Mucosa of rectum (tissue), 2 donors: ENCODE data around the gene TMEM9.

Source experiments
- H3K27ac ChIP-seq, 2 donors: one replicate each; pipeline ENCODE4 v1.7.0; 2013; ENCODE audit warnings: inconsistent platforms in 2 of 2, low read depth in 2 of 2, low read length in 2 of 2
- H3K27me3 ChIP-seq, 2 donors: one replicate each; pipeline ENCODE4 v1.7.0; 2013; ENCODE audit warnings: low read length in 2 of 2; ENCODE audit not compliant: control insufficient read depth in 2 of 2, insufficient read depth in 2 of 2
- H3K36me3 ChIP-seq, 2 donors: one replicate each; pipeline ENCODE4 v1.7.0; 2013; ENCODE audit warnings: low read length in 2 of 2; ENCODE audit not compliant: control insufficient read depth in 2 of 2, insufficient read depth in 2 of 2
- H3K4me1 ChIP-seq, 2 donors: one replicate each; pipeline ENCODE4 v1.7.0; 2013; ENCODE audit warnings: low read length in 2 of 2, mild to moderate bottlenecking in 1 of 2; ENCODE audit not compliant: control insufficient read depth in 2 of 2, insufficient read depth in 2 of 2
- H3K4me3 ChIP-seq, 2 donors: one replicate each; pipeline ENCODE4 v1.7.0; 2013; ENCODE audit warnings: low read length in 2 of 2
- H3K9ac ChIP-seq, 2 donors: one replicate each; pipeline ENCODE4 v1.7.0; 2013; ENCODE audit warnings: low read length in 2 of 2, low read depth in 1 of 2, mild to moderate bottlenecking in 1 of 2
- H3K9me3 ChIP-seq, 2 donors: one replicate each; pipeline ENCODE4 v1.7.0; 2013; ENCODE audit warnings: low read length in 2 of 2; ENCODE audit not compliant: control insufficient read depth in 2 of 2
- donor health status: healthy.
- donor health status: Normal muscosa, but diverticular disease.

Gene TMEM9

GRCh38 chr1:201110138-201110537 is 44.1 kb downstream of the TMEM9 start:
- Histone ChIP-seq H3K4me1 (peaks cover 3 to 6% of the 10 kb centered on the region in 2 donors), H3K27me3 (no peaks in the 10 kb centered on the region), H3K9ac (no peak overlapping the region), H3K27ac (no peak overlapping the region), H3K4me3 (no peak overlapping the region), H3K9me3 (no peaks in the 10 kb centered on the region), H3K36me3 (no peaks in the 10 kb centered on the region)

GRCh38 chr1:201109651-201110050 is 44.6 kb downstream of the TMEM9 start:
- Histone ChIP-seq H3K27ac (no peak overlapping the region), H3K27me3 (no peaks in the 10 kb centered on the region), H3K9me3 (no peaks in the 10 kb centered on the region), H3K9ac (no peak overlapping the region), H3K4me3 (no peak overlapping the region), H3K36me3 (no peaks in the 10 kb centered on the region), H3K4me1 (peaks cover 3 to 4% of the 10 kb centered on the region in 2 donors)

GRCh38 chr1:201108614-201109013 is 45.7 kb downstream of the TMEM9 start:
- H3K9ac ChIP-seq: no peak overlapping the region
- H3K27ac ChIP-seq: no peak overlapping the region
- H3K4me1 ChIP-seq: no peaks in the 10 kb centered on the region
- H3K36me3 ChIP-seq: no peaks in the 10 kb centered on the region
- H3K27me3 ChIP-seq: no peaks in the 10 kb centered on the region
- H3K9me3 ChIP-seq: no peaks in the 10 kb centered on the region
- H3K4me3 ChIP-seq: no peak overlapping the region

GRCh38 chr1:201105688-201106087 is 48.6 kb downstream of the TMEM9 start:
- Histone ChIP-seq H3K27ac (no peak overlapping the region), H3K36me3 (no peaks in the 10 kb centered on the region), H3K4me3 (no peak overlapping the region), H3K9me3 (no peaks in the 10 kb centered on the region), H3K4me1 (no peaks in the 10 kb centered on the region), H3K9ac (no peak overlapping the region), H3K27me3 (no peaks in the 10 kb centered on the region)

GRCh38 chr1:201104141-201104540 is 50.1 kb downstream of the TMEM9 start:
- H3K27me3 ChIP-seq: no peaks in the 10 kb centered on the region
- H3K4me3 ChIP-seq: no peak overlapping the region
- no peaks in the 10 kb centered on the region for H3K36me3 ChIP-seq
- H3K9me3 ChIP-seq: no peaks in the 10 kb centered on the region
- H3K4me1 ChIP-seq: no peaks in the 10 kb centered on the region
- no peak overlapping the region for H3K27ac ChIP-seq
- no peak overlapping the region for H3K9ac ChIP-seq

- no peak overlapping the region for H3K27ac ChIP-seq
- no peak overlapping the region for H3K9ac ChIP-seq
- H3K4me1 ChIP-seq: no peaks in the 10 kb centered on the region
- H3K27me3 ChIP-seq: no peaks in the 10 kb centered on the region
- no peaks in the 10 kb centered on the region for H3K36me3 ChIP-seq
- no peaks in the 10 kb centered on the region for H3K9me3 ChIP-seq
- no peak overlapping the region for H3K4me3 ChIP-seq
These were observed 50.6 kb downstream of the TMEM9 start for GRCh38 chr1:201103666-201104065.

- Histone ChIP-seq H3K9ac (no peak overlapping the region), H3K4me1 (no peaks in the 10 kb centered on the region), H3K4me3 (no peak overlapping the region), H3K36me3 (no peaks in the 10 kb centered on the region), H3K9me3 (no peaks in the 10 kb centered on the region), H3K27me3 (no peaks in the 10 kb centered on the region), H3K27ac (no peak overlapping the region)
These were observed 53.9 kb downstream of the TMEM9 start for GRCh38 chr1:201100169-201100930.

- Histone ChIP-seq H3K27me3 (no peaks in the 10 kb centered on the region), H3K9ac (no peak overlapping the region), H3K4me1 (no peaks in the 10 kb centered on the region), H3K36me3 (no peaks in the 10 kb centered on the region), H3K27ac (no peak overlapping the region), H3K9me3 (no peaks in the 10 kb centered on the region), H3K4me3 (no peak overlapping the region)
These were observed 55.1 kb downstream of the TMEM9 start for GRCh38 chr1:201098992-201099677.

- no peaks in the 10 kb centered on the region for H3K36me3 ChIP-seq
- H3K9me3 ChIP-seq: no peaks in the 10 kb centered on the region
- H3K4me1 ChIP-seq: no peaks in the 10 kb centered on the region
- H3K27me3 ChIP-seq: no peaks in the 10 kb centered on the region
- no peak overlapping the region for H3K4me3 ChIP-seq
- no peak overlapping the region for H3K27ac ChIP-seq
- no peak overlapping the region for H3K9ac ChIP-seq
These were observed 57.1 kb downstream of the TMEM9 start for GRCh38 chr1:201096977-201097856.

GRCh38 chr1:201096041-201096461 is 58.2 kb downstream of the TMEM9 start:
- Histone ChIP-seq H3K4me3 (no peak overlapping the region), H3K9ac (no peak overlapping the region), H3K4me1 (no peaks in the 10 kb centered on the region), H3K27me3 (no peaks in the 10 kb centered on the region), H3K36me3 (no peaks in the 10 kb centered on the region), H3K27ac (no peak overlapping the region), H3K9me3 (no peaks in the 10 kb centered on the region)
